GM19193 (cell line): ENCODE results near the gene RPS14.

Source experiments
- POLR2A ChIP-seq: IDR thresholded peaks from 4 replicates; pipeline ENCODE4 v1.6.1; 2011; ENCODE audit not compliant: insufficient read depth, insufficient read length; ENCODE audit errors: extremely low read depth

The RPS14 gene

DNA sequence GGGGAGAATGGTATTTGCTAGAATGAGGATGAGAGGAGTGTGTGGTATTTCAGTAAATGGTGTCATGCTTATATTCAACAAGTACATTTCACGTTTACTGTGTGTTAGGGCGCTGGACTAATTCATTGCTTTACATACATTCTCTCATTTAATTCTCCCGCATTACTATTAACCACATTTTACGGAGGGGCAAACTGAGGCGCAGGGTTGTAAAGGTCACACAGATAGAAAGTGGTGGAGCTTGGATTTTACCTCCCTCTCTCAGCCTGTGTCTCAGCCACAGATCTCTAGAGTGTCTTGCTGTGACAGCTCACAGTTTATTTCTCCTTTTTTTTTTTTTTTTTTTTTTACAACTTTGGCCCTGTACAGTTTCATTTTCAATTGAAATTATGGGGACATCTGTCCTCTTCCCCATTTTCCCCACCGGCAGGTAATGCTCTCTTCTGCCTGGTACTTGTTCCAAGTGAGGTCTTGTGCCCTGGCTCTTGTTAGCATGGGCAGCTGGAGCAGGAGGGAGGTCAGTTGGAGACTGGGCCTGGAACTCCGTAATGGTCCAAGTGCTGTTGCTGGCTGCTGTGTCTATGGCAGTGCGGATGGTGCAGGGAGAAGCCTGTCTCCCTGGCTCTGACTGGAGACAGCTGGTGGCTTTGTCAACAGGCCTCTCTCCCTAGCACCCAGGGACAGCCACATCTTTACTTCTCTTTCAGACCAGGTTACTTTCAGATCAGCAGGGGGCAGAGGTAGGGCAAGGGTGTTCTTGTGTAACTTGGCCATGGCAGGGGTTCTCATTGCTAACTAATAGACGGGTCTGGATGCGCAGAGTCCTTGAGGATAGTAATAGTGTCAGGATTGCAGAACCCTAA, 37.9 kb upstream of the RPS14 start:
- no peak for TF ChIP-seq POLR2A

DNA sequence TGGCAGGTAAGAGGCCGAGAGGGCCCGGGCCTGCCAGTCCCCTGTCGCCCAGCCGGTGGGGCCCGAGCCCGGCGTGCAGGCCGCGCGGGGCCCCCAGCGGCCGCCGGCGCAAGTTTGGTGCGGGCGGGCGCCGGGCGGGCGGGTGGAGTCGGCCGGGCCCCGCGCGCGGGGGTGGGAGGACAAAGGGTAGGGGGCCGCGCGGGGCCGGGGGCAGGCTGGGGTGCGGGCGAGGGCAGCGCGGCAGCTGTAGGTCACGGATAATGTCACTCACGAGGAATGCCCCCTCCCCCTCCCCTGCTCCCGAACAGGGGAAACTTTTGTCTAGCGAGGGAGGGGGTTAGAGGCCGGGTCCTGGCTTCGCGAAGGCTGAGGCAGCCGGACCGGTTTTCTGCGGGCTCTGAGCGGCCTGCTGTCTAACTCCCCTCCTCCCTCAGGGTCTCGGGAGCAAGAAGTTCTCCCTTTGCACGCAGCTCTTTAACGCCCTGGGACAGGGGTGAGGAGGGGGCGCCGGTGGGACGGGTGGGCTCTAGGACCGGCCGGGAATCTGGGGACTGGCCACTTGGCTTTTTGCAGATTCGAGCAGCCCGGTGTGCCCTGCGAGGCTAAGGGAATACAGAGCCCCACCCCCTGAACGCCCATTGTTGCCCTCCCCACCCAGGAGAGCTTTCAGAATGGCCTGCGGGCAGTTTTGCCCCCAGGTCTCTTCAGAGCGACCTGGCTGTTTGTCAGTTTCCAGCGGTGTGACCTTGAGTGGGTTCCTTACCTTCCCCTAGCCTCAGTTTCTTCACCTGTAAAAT, 37.1 kb upstream of the RPS14 start:
- TF ChIP-seq POLR2A: no peak

DNA sequence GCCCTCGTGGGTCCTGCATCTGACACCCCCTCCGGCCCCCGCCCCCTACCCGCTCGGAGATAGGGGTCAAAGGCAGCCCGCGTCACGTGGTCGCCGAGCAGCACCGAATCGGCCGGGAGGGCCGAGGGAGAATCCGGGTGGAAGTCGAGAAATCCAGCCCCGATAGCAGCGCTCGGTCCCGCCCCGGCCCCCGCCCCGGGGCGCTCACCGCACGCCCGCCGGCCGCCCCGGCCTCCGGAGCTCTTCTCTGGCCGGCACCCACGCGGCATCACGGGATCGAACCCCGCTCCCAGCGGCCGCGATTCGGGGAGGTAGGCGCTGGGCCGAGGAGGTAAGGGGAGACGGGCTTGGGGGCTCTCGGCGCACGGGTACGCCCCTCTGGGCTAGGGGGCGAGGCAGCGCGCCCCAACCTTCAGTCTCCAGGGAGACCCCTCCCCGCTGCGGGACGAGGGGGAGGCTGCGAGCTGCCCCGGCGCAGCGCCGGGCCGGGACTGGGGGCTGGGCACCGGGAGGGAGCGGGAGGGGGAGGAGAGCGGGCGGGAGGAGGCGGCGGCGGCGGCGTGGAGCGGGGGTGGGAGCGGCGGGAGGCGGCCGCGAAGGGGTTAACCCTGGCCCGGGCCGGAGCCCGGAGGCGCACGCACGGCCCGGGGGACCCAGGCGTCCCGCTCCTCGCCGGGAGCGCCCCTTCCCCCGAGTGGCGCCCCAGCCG, 36.3 kb upstream of the RPS14 start:
- TF ChIP-seq POLR2A: peak; percentile 37

DNA sequence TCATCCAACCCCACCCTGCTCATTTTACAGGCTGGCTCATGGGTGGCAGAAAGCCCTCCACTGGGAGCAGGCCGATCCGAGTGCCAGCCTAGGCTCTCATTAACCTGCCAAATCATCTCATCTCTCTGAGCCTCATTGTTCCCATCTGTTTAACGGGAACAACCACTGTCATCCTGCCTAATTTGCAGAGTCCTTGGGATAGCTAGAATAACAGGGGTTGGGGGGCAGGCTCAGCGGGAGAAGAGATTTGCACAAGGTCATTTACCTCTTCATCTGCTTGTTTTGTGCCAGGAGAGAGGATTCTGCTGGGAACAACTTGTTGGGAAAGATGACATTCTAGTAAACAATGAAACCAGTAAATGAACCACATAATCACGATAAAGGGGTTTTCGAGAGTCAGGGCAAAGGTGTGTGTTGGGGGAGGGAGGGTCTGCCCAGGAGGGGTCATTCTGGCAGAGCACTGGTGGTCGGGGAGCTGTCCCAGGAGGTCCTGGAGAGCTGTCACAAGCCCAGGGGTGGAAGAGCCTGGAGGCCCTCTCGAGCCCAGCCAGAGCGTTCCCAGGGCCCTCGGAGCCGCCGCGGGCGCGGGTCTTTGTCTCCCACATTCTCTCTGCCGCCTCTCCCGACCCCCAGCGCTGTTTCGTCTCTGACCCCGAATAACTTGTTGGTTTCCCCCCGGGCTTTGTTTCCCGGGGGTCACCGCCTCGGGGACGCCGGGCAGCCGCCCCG, 35.6 kb upstream of the RPS14 start:
- TF ChIP-seq POLR2A: no peak

DNA sequence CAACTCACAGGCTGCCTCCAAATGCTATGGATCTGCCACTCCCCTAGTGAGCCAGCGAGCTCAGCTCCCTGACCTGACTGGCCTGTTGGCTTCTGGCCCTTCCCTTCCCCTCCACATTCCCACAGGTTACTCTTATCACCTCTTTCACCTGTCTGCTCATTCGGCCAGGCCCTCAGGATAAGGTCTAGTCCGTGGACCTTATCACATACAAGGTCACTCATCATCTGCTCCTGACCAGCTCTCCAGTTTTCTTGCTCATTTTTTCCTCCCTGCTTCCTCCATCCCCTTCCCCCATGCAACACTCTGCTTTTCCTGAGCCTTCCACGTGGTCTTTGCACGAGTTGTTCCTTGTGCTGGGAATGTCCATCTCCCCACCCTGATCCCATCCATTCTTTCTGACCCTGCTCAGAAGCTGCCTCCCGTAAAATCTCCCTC, 32.5 kb upstream of the RPS14 start:
- TF ChIP-seq POLR2A: no peak

DNA sequence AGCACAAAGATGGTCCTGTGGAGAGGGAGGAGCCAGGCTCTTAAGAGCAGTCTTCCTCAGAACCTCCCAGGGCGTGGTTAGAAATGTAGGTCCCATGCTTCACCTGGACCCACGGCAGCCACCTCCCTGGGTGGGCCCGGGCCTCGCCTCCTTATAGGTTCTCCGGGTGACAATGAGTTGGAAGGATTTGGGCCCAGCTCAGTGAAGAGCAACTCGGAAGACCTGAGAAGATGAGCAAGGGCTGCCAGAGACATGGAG, 32.1 kb upstream of the RPS14 start:
- TF ChIP-seq POLR2A: no peak

DNA sequence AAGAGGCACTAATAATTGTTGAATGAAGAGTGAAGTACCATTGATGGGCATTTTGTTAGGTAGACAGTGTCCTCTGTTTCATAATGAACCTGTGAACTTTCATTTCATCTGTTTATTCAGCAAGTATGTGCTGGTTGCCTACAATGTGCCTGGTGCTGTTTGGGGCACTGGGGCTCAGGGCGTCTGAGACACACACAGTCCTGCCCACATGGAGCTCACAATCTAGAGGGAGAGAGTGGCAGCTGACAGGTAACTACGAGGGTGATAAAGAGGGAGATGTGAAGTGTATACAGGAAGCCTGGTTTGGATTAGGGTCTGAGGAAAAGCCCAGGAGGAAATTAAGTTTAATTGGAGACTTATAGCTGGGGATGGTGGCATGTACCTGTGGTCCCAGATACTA, 29.9 kb upstream of the RPS14 start:
- no peak for TF ChIP-seq POLR2A

DNA sequence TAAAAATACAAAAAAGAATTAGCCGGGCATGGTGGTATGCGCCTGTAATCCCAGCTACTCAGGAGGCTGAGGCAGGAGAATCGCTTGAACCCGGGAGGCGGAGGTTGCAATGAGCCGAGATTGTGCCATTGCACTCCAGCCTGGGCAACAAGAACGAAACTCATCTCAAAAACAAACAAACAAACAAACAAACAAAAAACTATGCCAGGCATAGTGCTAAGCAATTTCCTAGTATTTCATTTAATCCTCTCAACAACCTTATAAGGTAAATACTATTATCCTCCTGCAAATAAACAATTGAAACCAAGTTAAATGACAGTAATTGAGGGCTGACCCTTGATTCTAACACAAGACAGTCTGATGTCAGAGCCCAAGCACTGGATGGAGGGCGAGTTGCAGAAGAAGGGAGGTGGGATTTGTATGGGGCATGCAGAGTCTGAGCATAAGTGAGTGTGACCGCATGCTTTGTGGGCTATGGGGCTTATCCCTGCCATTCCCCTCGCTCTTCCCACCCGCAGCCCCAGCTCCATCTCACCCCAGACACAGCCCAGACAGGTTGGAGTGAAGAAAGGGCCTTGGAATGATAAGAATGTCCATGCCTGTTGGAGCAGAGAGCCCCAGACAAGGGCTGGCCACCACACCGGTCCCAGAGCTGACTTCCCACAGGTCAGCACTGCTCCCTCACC, 24.3 kb upstream of the RPS14 start:
- no peak for TF ChIP-seq POLR2A

DNA sequence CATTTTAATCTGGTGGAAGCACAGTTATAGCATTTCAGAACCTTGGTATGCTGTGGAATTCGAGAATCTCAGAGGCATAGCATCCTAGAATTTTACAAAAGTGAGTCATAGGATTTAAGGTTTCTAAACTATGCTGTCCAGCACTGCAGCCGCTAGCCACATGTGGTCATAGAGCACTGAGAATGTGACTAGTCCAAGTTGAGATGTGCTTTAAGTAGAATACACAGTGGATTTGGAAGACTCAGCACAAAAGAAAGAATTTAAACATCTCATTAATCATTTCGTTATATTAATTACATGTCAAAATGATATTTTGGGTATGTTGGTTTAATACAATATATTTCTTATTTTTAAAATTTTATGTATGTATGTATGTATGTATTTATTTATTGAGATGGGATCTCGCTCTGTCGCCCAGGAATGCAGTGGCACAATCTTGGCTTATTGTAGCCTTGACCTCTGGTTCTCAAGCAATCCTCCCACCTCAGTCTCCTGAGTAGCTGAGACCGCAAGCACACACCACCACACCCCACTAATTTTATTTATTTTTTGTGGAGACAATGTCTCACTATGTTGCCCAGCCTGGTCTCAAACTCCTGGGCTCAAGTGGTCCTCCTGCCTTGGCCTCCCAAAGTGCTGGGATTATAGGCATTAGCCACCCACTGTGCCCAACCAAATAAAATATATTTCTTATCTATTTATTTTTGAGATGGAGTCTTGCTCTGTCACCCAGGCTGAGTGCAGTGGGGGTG, 20.4 kb upstream of the RPS14 start:
- TF ChIP-seq POLR2A: no peak

DNA sequence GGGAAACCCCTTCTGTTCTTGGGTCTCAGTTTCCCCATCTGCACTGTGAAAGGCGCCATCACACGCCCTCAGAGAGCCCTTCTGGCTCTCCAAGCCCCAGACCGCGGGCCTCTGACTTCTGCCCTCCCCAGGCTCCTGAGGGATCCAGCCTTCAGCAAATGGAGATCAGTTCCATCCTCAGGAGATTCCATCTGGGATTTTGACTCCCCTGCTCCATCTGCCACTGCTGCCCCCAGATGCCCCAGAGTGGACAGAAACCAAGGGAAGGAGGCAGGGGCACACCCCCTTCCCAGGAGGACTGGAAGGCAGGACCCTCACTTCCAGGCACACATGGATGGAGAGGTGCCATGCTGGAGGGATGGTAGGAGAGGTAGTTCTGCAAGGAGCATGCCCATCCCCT, 18.7 kb upstream of the RPS14 start:
- no peak for TF ChIP-seq POLR2A

DNA sequence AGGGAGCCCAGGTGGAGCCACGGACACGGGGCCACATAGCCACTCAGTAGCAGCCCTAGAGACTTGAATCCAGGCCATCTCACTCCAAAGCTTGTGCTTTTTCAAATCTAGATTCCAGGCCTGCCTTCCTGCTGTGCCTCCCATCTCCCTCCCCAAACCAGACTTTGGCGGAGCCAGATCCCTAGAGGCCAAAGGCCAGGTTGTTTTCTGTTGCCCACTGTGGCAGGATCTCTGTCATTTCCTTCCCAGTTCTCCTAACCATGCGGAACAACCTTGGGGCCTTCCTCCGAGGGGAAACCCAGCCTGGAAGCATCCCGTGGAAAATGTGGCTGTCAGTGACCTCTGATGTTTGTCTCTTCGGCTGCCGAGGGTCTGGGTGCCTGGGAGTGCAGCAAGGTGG, 16.4 kb upstream of the RPS14 start:
- TF ChIP-seq POLR2A: no peak

DNA sequence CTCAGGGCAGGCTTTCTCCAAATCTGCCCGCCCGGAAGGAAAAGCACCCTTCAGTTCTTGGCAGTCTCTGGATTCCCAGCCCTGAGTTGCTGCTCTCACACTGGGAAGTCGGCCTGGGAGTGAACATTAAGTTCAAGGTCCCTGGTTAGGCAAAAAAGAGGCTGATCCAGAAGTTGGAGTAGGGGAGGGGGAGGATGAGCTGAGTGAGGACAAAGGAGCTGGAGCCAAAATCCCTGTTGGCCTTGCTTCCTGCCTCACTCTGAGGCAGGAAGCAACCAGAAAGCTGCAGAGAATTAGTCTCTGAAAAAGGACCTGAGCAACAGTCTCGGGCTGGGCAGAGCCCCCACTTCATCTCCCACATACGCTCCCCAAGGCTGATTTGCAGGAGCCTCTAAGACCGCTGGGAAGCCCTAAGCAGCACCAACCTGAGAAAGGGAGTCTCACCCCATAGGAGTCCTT, 15.0 kb upstream of the RPS14 start:
- TF ChIP-seq POLR2A: no peak

DNA sequence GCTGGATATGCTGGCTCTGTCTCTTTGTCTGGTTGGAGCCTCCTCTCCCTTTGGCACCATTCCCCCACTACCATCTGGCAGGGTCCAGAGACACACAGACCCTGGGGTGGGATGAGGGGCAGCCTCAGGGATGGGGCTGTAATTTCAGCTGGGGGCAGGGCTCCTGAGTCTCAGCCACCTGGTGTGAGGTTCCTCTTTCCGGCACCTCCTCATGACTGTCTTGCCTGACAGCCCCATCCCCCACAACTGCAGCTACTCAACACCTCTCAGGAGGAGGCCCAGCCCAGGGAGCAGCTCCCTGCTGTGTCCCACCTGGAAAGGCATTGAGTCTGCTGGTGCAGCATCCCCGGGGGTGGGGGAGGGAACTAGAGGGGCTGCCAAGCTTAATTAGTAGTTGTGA, 11.7 kb upstream of the RPS14 start:
- TF ChIP-seq POLR2A: peak; percentile 42

DNA sequence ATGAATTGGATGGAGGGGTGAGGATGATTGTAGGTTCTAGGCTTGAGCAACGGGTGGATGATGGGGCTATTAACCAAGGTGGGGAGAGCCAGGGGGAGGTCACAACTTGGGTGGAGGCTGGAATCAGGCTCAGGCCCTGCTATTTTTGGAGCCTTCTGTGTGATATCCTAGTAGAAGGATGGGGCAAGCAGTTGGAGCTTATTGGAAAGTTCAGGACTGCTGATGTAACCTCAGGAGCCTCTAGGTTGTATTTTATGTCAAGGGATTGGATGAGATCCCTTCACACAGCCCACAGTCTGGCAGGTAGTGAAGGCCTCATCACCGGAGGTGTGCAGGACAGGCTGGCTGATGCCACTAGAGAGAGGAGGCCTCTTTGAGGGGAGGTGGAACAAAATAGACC, 11.2 kb upstream of the RPS14 start:
- TF ChIP-seq POLR2A: no peak
